SJCRH30 (cell line): ENCODE data around the gene SDR39U1. TPM values are rescaled to one million over a fixed set of nuclear protein-coding genes. Genes with fewer than 3 reads are reported as not detected.

Source experiments
- DNase-seq, 2 experiments: peaks; one replicate each; pipeline ENCODE4 v3.0.0-alpha.2; 2015 to 2020
- H3K27ac ChIP-seq: fragments of 250-450 bp; sonication (Bioruptor Pico); 2 replicates; pipeline ENCODE4 v1.5.1; 2020; ENCODE audit warnings: mild to moderate bottlenecking, moderate library complexity
- H3K27me3 ChIP-seq: fragments of 250-450 bp; sonication (Bioruptor Pico); 2 replicates; pipeline ENCODE4 v1.5.1; 2020; ENCODE audit warnings: mild to moderate bottlenecking, moderate library complexity
- H3K36me3 ChIP-seq: fragments of 250-450 bp; sonication (Bioruptor Pico); 2 replicates; pipeline ENCODE4 v1.5.1; 2020; ENCODE audit warnings: mild to moderate bottlenecking, moderate library complexity
- H3K4me1 ChIP-seq: fragments of 250-450 bp; sonication (Bioruptor Pico); 2 replicates; pipeline ENCODE4 v1.5.1; 2020; ENCODE audit warnings: mild to moderate bottlenecking, moderate library complexity
- H3K4me3 ChIP-seq: fragments of 250-450 bp; sonication (Bioruptor Pico); 2 replicates; pipeline ENCODE4 v1.5.1; 2020; ENCODE audit warnings: mild to moderate bottlenecking, moderate library complexity
- H3K9me3 ChIP-seq: fragments of 250-450 bp; sonication (Bioruptor Pico); replicated peaks from 2 replicates; pipeline ENCODE4 v1.5.1; 2020; ENCODE audit warnings: mild to moderate bottlenecking, moderate library complexity
- total RNA-seq: library from RNA; depleted of rRNA; stranded (reverse); fragments of >200 nt; shearing (Covaris generic); gene quantifications from 2 replicates; pipeline ENCODE4 v1.2.3, GENCODE V29; 2014; rRNA removed

The SDR39U1 gene
- total RNA-seq, 1 experiment from 2014 or later: 34.1 TPM

GRCh38 chr14:24398293-24398652 is 44.3 kb downstream of the SDR39U1 start:
- peaks cover 8% of the 10 kb centered on the region; the same call in 1 of the 2 replicates for H3K4me1 ChIP-seq
- H3K27ac ChIP-seq: no peak overlapping the region
- H3K27me3 ChIP-seq: no peaks in the 10 kb centered on the region
- peak overlapping the region; percentile 64 for H3K4me3 ChIP-seq
- no peaks in the 10 kb centered on the region for H3K36me3 ChIP-seq
- H3K9me3 ChIP-seq: no peaks in the 10 kb centered on the region
- peak; percentile 72 to 80 for DNase-seq

GRCh38 chr14:24397639-24398292 is 44.8 kb downstream of the SDR39U1 start:
- Histone ChIP-seq H3K27ac (no peak overlapping the region), H3K9me3 (no peaks in the 10 kb centered on the region), H3K27me3 (no peaks in the 10 kb centered on the region), H3K36me3 (no peaks in the 10 kb centered on the region), H3K4me1 (peaks cover 6% of the 10 kb centered on the region; the same call in 1 of the 2 replicates), H3K4me3 (peak overlapping the region; percentile 64)
- no peak for DNase-seq

GRCh38 chr14:24395609-24396582 is 46.7 kb downstream of the SDR39U1 start:
- Histone ChIP-seq H3K27ac (no peak overlapping the region), H3K4me3 (no peak overlapping the region), H3K27me3 (no peaks in the 10 kb centered on the region), H3K9me3 (no peaks in the 10 kb centered on the region), H3K4me1 (peaks cover 13% of the 10 kb centered on the region), H3K36me3 (no peaks in the 10 kb centered on the region)
- DNase-seq: no peak

- Histone ChIP-seq H3K9me3 (no peaks in the 10 kb centered on the region), H3K27me3 (no peaks in the 10 kb centered on the region), H3K4me3 (no peak overlapping the region), H3K4me1 (peaks cover 14% of the 10 kb centered on the region), H3K36me3 (no peaks in the 10 kb centered on the region), H3K27ac (no peak overlapping the region)
- DNase-seq: no peak
Observed at GRCh38 chr14:24394275-24394674, 48.3 kb downstream of the SDR39U1 start.

- H3K36me3 ChIP-seq: no peaks in the 10 kb centered on the region
- DNase-seq: peak in 1 of 2 experiments; percentile 57
- H3K27ac ChIP-seq: peak overlapping the region; percentile 18; the same call in 1 of the 2 replicates
- peaks cover 23% of the 10 kb centered on the region for H3K4me1 ChIP-seq
- H3K9me3 ChIP-seq: no peaks in the 10 kb centered on the region
- no peaks in the 10 kb centered on the region for H3K27me3 ChIP-seq
- H3K4me3 ChIP-seq: peak overlapping the region; percentile 47
Observed at GRCh38 chr14:24392325-24393091, 50.1 kb downstream of the SDR39U1 start.

- Histone ChIP-seq H3K4me1 (peaks cover 23% of the 10 kb centered on the region), H3K9me3 (no peaks in the 10 kb centered on the region), H3K4me3 (no peak overlapping the region), H3K36me3 (no peaks in the 10 kb centered on the region), H3K27ac (no peak overlapping the region), H3K27me3 (no peaks in the 10 kb centered on the region)
- DNase-seq: no peak
Observed at GRCh38 chr14:24390701-24391468, 51.7 kb downstream of the SDR39U1 start.

Other genes starting within 250 kb of the SDR39U1 start
- 32.6 and 35.7 TPM in 2 replicates for gene TM9SF1, start 247.3 kb downstream of the SDR39U1 start, total RNA-seq
- gene TSSK4, start 237.1 kb downstream of the SDR39U1 start, total RNA-seq: 0.13 and 0.18 TPM in 2 replicates
- 21.5 and 29.1 TPM in 2 replicates for gene CHMP4A, start 229.3 kb downstream of the SDR39U1 start, total RNA-seq
- 16.9 and 27.7 TPM in 2 replicates for gene MDP1, start 226.7 kb downstream of the SDR39U1 start, total RNA-seq
- 296 and 300 TPM in 2 replicates for gene NEDD8, start 210.4 kb downstream of the SDR39U1 start, total RNA-seq
- gene GMPR2, start 209.8 kb downstream of the SDR39U1 start, total RNA-seq: 45.8 and 54.1 TPM in 2 replicates
- 22.8 and 24.5 TPM in 2 replicates for gene TINF2, start 200.2 kb downstream of the SDR39U1 start, total RNA-seq
- 0.05 and 0.20 TPM in 2 replicates for gene TGM1, start 179.6 kb downstream of the SDR39U1 start, total RNA-seq
- 10.5 and 11.6 TPM in 2 replicates for gene RABGGTA, start 171.2 kb downstream of the SDR39U1 start, total RNA-seq
- gene DHRS1, start 143.0 kb downstream of the SDR39U1 start, total RNA-seq: 9.5 and 9.6 TPM in 2 replicates
- 30.1 and 33.0 TPM in 2 replicates for gene NOP9, start 142.9 kb downstream of the SDR39U1 start, total RNA-seq
- 0.08 and 0.20 TPM in 2 replicates for gene CIDEB, start 134.8 kb downstream of the SDR39U1 start, total RNA-seq
- gene LTB4R2, start 132.6 kb downstream of the SDR39U1 start, total RNA-seq: 4.4 and 5.3 TPM in 2 replicates
- gene LTB4R, start 131.3 kb downstream of the SDR39U1 start, total RNA-seq: 2.0 and 3.8 TPM in 2 replicates
- gene ADCY4, start 107.7 kb downstream of the SDR39U1 start, total RNA-seq: 0.03 TPM in 1 of 2 replicates, not detected in the other
- gene RIPK3, start 102.8 kb downstream of the SDR39U1 start, total RNA-seq: not detected in 2 replicates
- gene NFATC4, start 74.6 kb downstream of the SDR39U1 start, total RNA-seq: 33.3 and 39.3 TPM in 2 replicates
- gene NYNRIN, start 43.8 kb downstream of the SDR39U1 start, total RNA-seq: 11.9 and 12.1 TPM in 2 replicates
- gene CBLN3, start 13.1 kb downstream of the SDR39U1 start, total RNA-seq: 0.05 and 0.12 TPM in 2 replicates
- gene KHNYN, start 12.8 kb downstream of the SDR39U1 start, total RNA-seq: 5.9 and 6.0 TPM in 2 replicates
- not detected in 2 replicates for gene CMA1, start 65.5 kb upstream of the SDR39U1 start, total RNA-seq
- not detected in 2 replicates for gene CTSG, start 133.5 kb upstream of the SDR39U1 start, total RNA-seq
- not detected in 2 replicates for gene GZMH, start 166.9 kb upstream of the SDR39U1 start, total RNA-seq
- not detected in 2 replicates for gene GZMB, start 191.4 kb upstream of the SDR39U1 start, total RNA-seq